ENCODE measurements around the gene TAF4. TPM values are rescaled to one million over a fixed set of nuclear protein-coding genes. Genes with fewer than 3 reads are reported as not detected.

The TAF4 gene
- total and polyA plus RNA-seq, 2 of the 13 experiments (the other 11 are each of a cell fraction or from before 2014, with no cell fraction given) = 5.9 to 12.0 TPM

GRCh38 chr20:62029949-62030348 lies 35.7 kb downstream of the TAF4 start (continued):
- TF ChIP-seq BCLAF1 (IDR thresholded peaks at IDR 0.05) (no peak), AGO2 (optimal IDR thresholded peaks at IDR 0.05; ENCODE audit: low read depth, low read length) (peak; percentile 33)

GRCh38 chr20:62029296-62029695 lies 36.4 kb downstream of the TAF4 start:
- Histone ChIP-seq H3K4me1 (ENCODE audit: insufficient read depth, low read length) (peaks cover 88% of the 10 kb centered on the region), H3K9me3 (ENCODE audit: low read length) (no peaks in the 10 kb centered on the region), H3K36me3 (replicated peaks in 1 of 2; ENCODE audit: control insufficient read depth in 1 of 2, insufficient read depth in 2 of 2, low read length in 2 of 2) (0 out of 5 replicates have a peak, but pooled peaks cover 0 to 2% of the 10 kb centered on the region in 2 experiments), H3K4me3 (replicated peaks in 1 of 3; ENCODE audit: insufficient read depth in 1 of 3, low read depth in 2 of 3, low read length in 3 of 3) (no peak overlapping the region), H2AFZ (ENCODE audit: low read length) (no peak overlapping the region), H3K9ac (ENCODE audit: insufficient read depth, low read depth, low read length) (no peak overlapping the region), H4K20me1 (ENCODE audit: insufficient read depth, low read length) (peaks cover 37% of the 10 kb centered on the region), H3K27ac (ENCODE audit: extremely low read length, insufficient read depth, low read length) (no peak overlapping the region), H3K79me2 (ENCODE audit: insufficient read depth, low read length) (peaks cover 93% of the 10 kb centered on the region), H3K4me2 (ENCODE audit: low read depth, low read length) (no peak overlapping the region), H3K27me3 (ENCODE audit: control insufficient read depth in 1 of 2, insufficient read depth in 2 of 2, low read length in 2 of 2) (no peaks in the 10 kb centered on the region)
- POLR2A ChIA-PET = interaction anchor here (1.5 kb wide), 1 partner anchor 38 kb away, joined by 4 read pairs; no protein-coding TSS in a partner anchor
- no peak for FAIRE-seq
- ATAC-seq = no peak
- CTCF ChIA-PET (ENCODE audit: low intra/inter-chr PET ratio, low total read pairs) = no interaction called here
- in situ Hi-C loops (cut with HindIII; ENCODE audit: extremely low pct_ligation_motif_present, low pct_unique_long_range_greater_than_20kb) (no loop called here), intact Hi-C loops (cut with micrococcal nuclease; ENCODE audit: unreplicated experiment) (no loop called here)
- no TSS peak for BruUV-seq (replicated peaks)
- 87% methylated on average over 15 of the region's 15 CpGs for WGBS (ENCODE audit: low lambda C conversion rate)
- DNase-seq (ENCODE audit: low spot score) = peak; percentile 29
- peak; percentile 30 for TF ChIP-seq CTCF (CRISPR knock-in tag; IDR thresholded peaks at IDR 0.05)
- TF ChIP-seq RXRA (CRISPR knock-in tag; IDR thresholded peaks at IDR 0.05) = 0 out of 2 replicates have a peak, but pooled peaks have one; percentile 5
- TF ChIP-seq, protein P1, sequence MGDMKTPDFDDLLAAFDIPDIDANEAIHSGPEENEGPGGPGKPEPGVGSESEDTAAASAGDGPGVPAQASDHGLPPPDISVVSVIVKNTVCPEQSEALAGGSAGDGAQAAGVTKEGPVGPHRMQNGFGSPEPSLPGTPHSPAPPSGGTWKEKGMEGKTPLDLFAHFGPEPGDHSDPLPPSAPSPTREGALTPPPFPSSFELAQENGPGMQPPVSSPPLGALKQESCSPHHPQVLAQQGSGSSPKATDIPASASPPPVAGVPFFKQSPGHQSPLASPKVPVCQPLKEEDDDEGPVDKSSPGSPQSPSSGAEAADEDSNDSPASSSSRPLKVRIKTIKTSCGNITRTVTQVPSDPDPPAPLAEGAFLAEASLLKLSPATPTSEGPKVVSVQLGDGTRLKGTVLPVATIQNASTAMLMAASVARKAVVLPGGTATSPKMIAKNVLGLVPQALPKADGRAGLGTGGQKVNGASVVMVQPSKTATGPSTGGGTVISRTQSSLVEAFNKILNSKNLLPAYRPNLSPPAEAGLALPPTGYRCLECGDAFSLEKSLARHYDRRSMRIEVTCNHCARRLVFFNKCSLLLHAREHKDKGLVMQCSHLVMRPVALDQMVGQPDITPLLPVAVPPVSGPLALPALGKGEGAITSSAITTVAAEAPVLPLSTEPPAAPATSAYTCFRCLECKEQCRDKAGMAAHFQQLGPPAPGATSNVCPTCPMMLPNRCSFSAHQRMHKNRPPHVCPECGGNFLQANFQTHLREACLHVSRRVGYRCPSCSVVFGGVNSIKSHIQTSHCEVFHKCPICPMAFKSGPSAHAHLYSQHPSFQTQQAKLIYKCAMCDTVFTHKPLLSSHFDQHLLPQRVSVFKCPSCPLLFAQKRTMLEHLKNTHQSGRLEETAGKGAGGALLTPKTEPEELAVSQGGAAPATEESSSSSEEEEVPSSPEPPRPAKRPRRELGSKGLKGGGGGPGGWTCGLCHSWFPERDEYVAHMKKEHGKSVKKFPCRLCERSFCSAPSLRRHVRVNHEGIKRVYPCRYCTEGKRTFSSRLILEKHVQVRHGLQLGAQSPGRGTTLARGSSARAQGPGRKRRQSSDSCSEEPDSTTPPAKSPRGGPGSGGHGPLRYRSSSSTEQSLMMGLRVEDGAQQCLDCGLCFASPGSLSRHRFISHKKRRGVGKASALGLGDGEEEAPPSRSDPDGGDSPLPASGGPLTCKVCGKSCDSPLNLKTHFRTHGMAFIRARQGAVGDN (CRISPR knock-in tag; IDR thresholded peaks at IDR 0.05) = 0 out of 2 replicates have a peak, but pooled peaks have one; percentile 17
- TF ChIP-seq ZNF839 (CRISPR knock-in tag; IDR thresholded peaks at IDR 0.05; ENCODE audit: borderline replicate concordance) = 0 out of 2 replicates have a peak, but pooled peaks have one; percentile 37
- no peak for TF ChIP-seq ZNF556 (CRISPR knock-in tag; IDR thresholded peaks at IDR 0.05; ENCODE audit: borderline replicate concordance)
- TF ChIP-seq FOXA3 (CRISPR knock-in tag; IDR thresholded peaks at IDR 0.05) = 0 out of 2 replicates have a peak, but pooled peaks have one; percentile 13
- no peak for TF ChIP-seq HIVEP1 (CRISPR knock-in tag; IDR thresholded peaks at IDR 0.05)
- 0 out of 2 replicates have a peak, but pooled peaks have one; percentile 3 for TF ChIP-seq ZNF230 (CRISPR knock-in tag; IDR thresholded peaks at IDR 0.05)
- no peak for TF ChIP-seq FOXA1 (IDR thresholded peaks at IDR 0.05)
- TF ChIP-seq FOXA1 (CRISPR knock-in tag; IDR thresholded peaks at IDR 0.05) = peak; percentile 53

Data from HepG2 (cell line).